Left lung (tissue), 10 donors: ENCODE results near the gene MVK. TPM values are rescaled to one million over a fixed set of nuclear protein-coding genes. Genes with fewer than 3 reads are reported as not detected.
A peak's percentile ranks its signal among the peaks of the same experiment; 100 is the strongest.

ENCODE experiments used
- ATAC-seq: fragments of 200-7000 bp; cut with Tn5 transposase; one replicate; pipeline ENCODE4 v1.9.1; 2020; ENCODE audit warnings: moderate library complexity
- DNase-seq, 4 donors: peaks; one replicate each; pipeline ENCODE4 v3.0.0-alpha.2; 2013 to 2020
- H3K27ac ChIP-seq, 2 donors: fragments of 200-600 bp; sonication (generic) in 1 of 2; one replicate each; pipeline versions ENCODE4 v1.5.0 to v1.8.0; 2020 to 2021
- H3K27me3 ChIP-seq, 2 donors: fragments of 200-600 bp; sonication (generic) in 1 of 2; one replicate each; pipeline versions ENCODE4 v1.5.0 to v1.8.0; 2020 to 2021
- H3K36me3 ChIP-seq, 2 donors: fragments of 200-600 bp; sonication (generic) in 1 of 2; one replicate each; pipeline versions ENCODE4 v1.5.0 to v1.8.0; 2020 to 2021
- H3K4me1 ChIP-seq, 2 donors: fragments of 200-600 bp; one replicate each; pipeline ENCODE4 v1.8.0; 2021
- H3K4me3 ChIP-seq, 2 donors: fragments of 200-600 bp; sonication (generic) in 1 of 2; one replicate each; pipeline versions ENCODE4 v1.5.0 to v1.8.0; 2020 to 2021; ENCODE audit warnings: mild to moderate bottlenecking in 1 of 2
- H3K9me3 ChIP-seq, 2 donors: fragments of 200-600 bp; sonication (generic) in 1 of 2; one replicate each; pipeline versions ENCODE4 v1.5.0 to v1.8.0; 2020 to 2021
- CTCF ChIP-seq, 2 donors: fragments of 200-600 bp; sonication (generic) in 1 of 2; IDR thresholded peaks; one replicate each; pipeline versions ENCODE4 v1.5.0 to v1.8.0; 2021; ENCODE audit warnings: antibody characterized with exemption in 2 of 2
- intact Hi-C, 2 donors: fragments of 100-400 bp; cut with DNase I; formaldehyde crosslinking; loops; one replicate each; pipeline versions ENCODE4 v1.11.2 to v1.14.2; 2022
- polyA plus RNA-seq, 6 donors: library from polyadenylated mRNA; unstranded; fragments of 120-200 nt; gene quantifications; one replicate each; pipeline ENCODE4 v1.2.1, GENCODE V29; 2013; ENCODE audit not compliant: insufficient read length in 6 of 6
- total RNA-seq, 2 donors: library from RNA; stranded (reverse); fragmentation: NEBNext Ultra II Directional; extraction: Animal tissue kit (Norgen Biotek cat#: 25700); gene quantifications; one replicate each; pipeline ENCODE4 v1.2.1, GENCODE V29; 2021
- donor health status: DM: no; HTN: yes; CAD: no.
- donor health status: DM: no; HTN: no; CAD: no.

MVK gene
- total and polyA plus RNA-seq, 8 donors: 11.1 to 46.1 (median 16.3) TPM

- Histone ChIP-seq H3K9me3 (no peaks in the 10 kb centered on the region), H3K27ac (no peak overlapping the region), H3K27me3 (no peaks in the 10 kb centered on the region), H3K4me1 (peaks cover 0 to 20% of the 10 kb centered on the region in 2 donors), H3K4me3 (no peak overlapping the region), H3K36me3 (peaks cover 0 to 65% of the 10 kb centered on the region in 2 donors)
- no peak for TF ChIP-seq CTCF (IDR thresholded peaks at IDR 0.05)
- intact Hi-C loops: no loop called here
- no peak for DNase-seq
- no peak for ATAC-seq
Observed at GRCh38 chr12:109578330-109578927, 4.8 kb downstream of the MVK start.

- Histone ChIP-seq H3K27ac (no peak overlapping the region), H3K4me3 (no peak overlapping the region), H3K27me3 (no peaks in the 10 kb centered on the region), H3K9me3 (no peaks in the 10 kb centered on the region), H3K36me3 (peaks cover 0 to 71% of the 10 kb centered on the region in 2 donors), H3K4me1 (peaks cover 0 to 13% of the 10 kb centered on the region in 2 donors)
- DNase-seq (no peak), ATAC-seq (no peak)
- no peak for TF ChIP-seq CTCF (IDR thresholded peaks at IDR 0.05)
- intact Hi-C loops: no loop called here
Observed at GRCh38 chr12:109579639-109580038, 6.0 kb downstream of the MVK start.

GRCh38 chr12:109580272-109580671 is 6.7 kb downstream of the MVK start:
- Histone ChIP-seq H3K27me3 (no peaks in the 10 kb centered on the region), H3K27ac (no peak overlapping the region), H3K36me3 (peaks cover 0 to 78% of the 10 kb centered on the region in 2 donors), H3K9me3 (no peaks in the 10 kb centered on the region), H3K4me3 (no peak overlapping the region), H3K4me1 (peaks cover 0 to 11% of the 10 kb centered on the region in 2 donors)
- ATAC-seq: no peak
- TF ChIP-seq CTCF (IDR thresholded peaks at IDR 0.05): no peak
- intact Hi-C loops: no loop called here
- no peak for DNase-seq

- DNase-seq (peak in 1 of 4 donors; percentile 54), ATAC-seq (no peak)
- no peak for TF ChIP-seq CTCF (IDR thresholded peaks at IDR 0.05)
- peaks cover 0 to 82% of the 10 kb centered on the region in 2 donors for H3K36me3 ChIP-seq
- H3K4me3 ChIP-seq: no peak overlapping the region
- H3K4me1 ChIP-seq: peaks cover 0 to 11% of the 10 kb centered on the region in 2 donors
- H3K9me3 ChIP-seq: no peaks in the 10 kb centered on the region
- intact Hi-C loops: no loop called here
- H3K27me3 ChIP-seq: no peaks in the 10 kb centered on the region
- no peak overlapping the region for H3K27ac ChIP-seq
Observed at GRCh38 chr12:109580684-109581333, 7.2 kb downstream of the MVK start.

GRCh38 chr12:109581334-109581691 is 7.7 kb downstream of the MVK start:
- Histone ChIP-seq H3K27ac (no peak overlapping the region), H3K9me3 (no peaks in the 10 kb centered on the region), H3K4me3 (no peak overlapping the region), H3K4me1 (peaks cover 0 to 11% of the 10 kb centered on the region in 2 donors), H3K27me3 (no peaks in the 10 kb centered on the region), H3K36me3 (peaks cover 0 to 82% of the 10 kb centered on the region in 2 donors)
- no peak for TF ChIP-seq CTCF (IDR thresholded peaks at IDR 0.05)
- peak in 1 of 4 donors; percentile 50 for DNase-seq
- no peak for ATAC-seq
- intact Hi-C loops: no loop called here
